ENCODE measurements around the gene WDR87. TPM values are rescaled to one million over a fixed set of nuclear protein-coding genes. Genes with fewer than 3 reads are reported as not detected.

The WDR87 gene
- total RNA-seq, 1 experiment from 2014 or later, result not detected

- no peak for DNase-seq
- Histone ChIP-seq H3K27ac (no peak overlapping the region), H4K20me1 (ENCODE audit: insufficient read depth) (no peaks in the 10 kb centered on the region), H3K9me2 (ENCODE audit: insufficient read depth) (no peaks in the 10 kb centered on the region), H3K4me3 (no peak overlapping the region), H3K36me3 (ENCODE audit: low read depth) (no peaks in the 10 kb centered on the region), H3K27me3 (ENCODE audit: insufficient read depth, low read depth) (no peaks in the 10 kb centered on the region), H3F3A (ENCODE audit: insufficient read depth, low read depth) (no peaks in the 10 kb centered on the region), H2AFZ (no peak overlapping the region), H3K79me2 (ENCODE audit: low read depth) (peaks cover 8% of the 10 kb centered on the region; the same call in 1 of the 2 replicates), H3K9me3 (ENCODE audit: insufficient read depth, low read depth) (no peaks in the 10 kb centered on the region), H3K4me2 (no peak overlapping the region), H3K4me1 (replicated peaks; ENCODE audit: insufficient read depth) (no peaks in the 10 kb centered on the region)
- ChIA-PET POLR2A (ENCODE audit: unreplicated experiment) (no interaction called here), CTCF (no interaction called here)
- intact Hi-C loops (cut with micrococcal nuclease; ENCODE audit: unreplicated experiment), result no loop called here
- BruUV-seq (replicated peaks), result no TSS peak
- TF ChIP-seq, protein P1, sequence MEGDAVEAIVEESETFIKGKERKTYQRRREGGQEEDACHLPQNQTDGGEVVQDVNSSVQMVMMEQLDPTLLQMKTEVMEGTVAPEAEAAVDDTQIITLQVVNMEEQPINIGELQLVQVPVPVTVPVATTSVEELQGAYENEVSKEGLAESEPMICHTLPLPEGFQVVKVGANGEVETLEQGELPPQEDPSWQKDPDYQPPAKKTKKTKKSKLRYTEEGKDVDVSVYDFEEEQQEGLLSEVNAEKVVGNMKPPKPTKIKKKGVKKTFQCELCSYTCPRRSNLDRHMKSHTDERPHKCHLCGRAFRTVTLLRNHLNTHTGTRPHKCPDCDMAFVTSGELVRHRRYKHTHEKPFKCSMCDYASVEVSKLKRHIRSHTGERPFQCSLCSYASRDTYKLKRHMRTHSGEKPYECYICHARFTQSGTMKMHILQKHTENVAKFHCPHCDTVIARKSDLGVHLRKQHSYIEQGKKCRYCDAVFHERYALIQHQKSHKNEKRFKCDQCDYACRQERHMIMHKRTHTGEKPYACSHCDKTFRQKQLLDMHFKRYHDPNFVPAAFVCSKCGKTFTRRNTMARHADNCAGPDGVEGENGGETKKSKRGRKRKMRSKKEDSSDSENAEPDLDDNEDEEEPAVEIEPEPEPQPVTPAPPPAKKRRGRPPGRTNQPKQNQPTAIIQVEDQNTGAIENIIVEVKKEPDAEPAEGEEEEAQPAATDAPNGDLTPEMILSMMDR (conservative IDR thresholded peaks at IDR 0.05), result no peak
- no peak for TF ChIP-seq EZH2 (IDR thresholded peaks at IDR 0.05; ENCODE audit: low read depth)
Observed at GRCh38 chr19:37920591-37921450, 14.4 kb upstream of the WDR87 start.

- H4K20me1 ChIP-seq (ENCODE audit: insufficient read depth), result no peaks in the 10 kb centered on the region
- POLR2A ChIA-PET (ENCODE audit: unreplicated experiment), result no interaction called here
- CTCF ChIA-PET, result no interaction called here
- no peaks in the 10 kb centered on the region for H3K9me2 ChIP-seq (ENCODE audit: insufficient read depth)
- DNase-seq, result no peak
- H3K27me3 ChIP-seq (ENCODE audit: insufficient read depth, low read depth), result no peaks in the 10 kb centered on the region
- no peak overlapping the region for H3K4me3 ChIP-seq
- peaks cover 23% of the 10 kb centered on the region for H3K79me2 ChIP-seq (ENCODE audit: low read depth)
- TF ChIP-seq, protein P1 (conservative IDR thresholded peaks at IDR 0.05), result no peak
- TF ChIP-seq EZH2 (IDR thresholded peaks at IDR 0.05; ENCODE audit: low read depth), result no peak
- H2AFZ ChIP-seq, result no peak overlapping the region
- H3K9me3 ChIP-seq (ENCODE audit: insufficient read depth, low read depth), result no peaks in the 10 kb centered on the region
- no TSS peak for BruUV-seq (replicated peaks)
- H3K4me2 ChIP-seq, result no peak overlapping the region
- no peaks in the 10 kb centered on the region for H3K36me3 ChIP-seq (ENCODE audit: low read depth)
- H3K4me1 ChIP-seq (replicated peaks; ENCODE audit: insufficient read depth), result no peaks in the 10 kb centered on the region
- intact Hi-C loops (cut with micrococcal nuclease; ENCODE audit: unreplicated experiment), result no loop called here
- H3K27ac ChIP-seq, result no peak overlapping the region
- no peaks in the 10 kb centered on the region for H3F3A ChIP-seq (ENCODE audit: insufficient read depth, low read depth)
Observed at GRCh38 chr19:37914908-37915307, 8.5 kb upstream of the WDR87 start.

GRCh38 chr19:37909661-37910199 lies 3.3 kb upstream of the WDR87 start:
- Histone ChIP-seq H3K27me3 (ENCODE audit: insufficient read depth, low read depth) (no peaks in the 10 kb centered on the region), H4K20me1 (ENCODE audit: insufficient read depth) (peaks cover 5% of the 10 kb centered on the region; the same call in 1 of the 2 replicates), H3F3A (ENCODE audit: insufficient read depth, low read depth) (peaks cover 13% of the 10 kb centered on the region), H3K4me3 (no peak overlapping the region), H3K9me2 (ENCODE audit: insufficient read depth) (no peaks in the 10 kb centered on the region), H2AFZ (no peak overlapping the region), H3K9me3 (ENCODE audit: insufficient read depth, low read depth) (no peaks in the 10 kb centered on the region), H3K27ac (no peak overlapping the region), H3K4me1 (replicated peaks; ENCODE audit: insufficient read depth) (peaks cover 18% of the 10 kb centered on the region), H3K4me2 (no peak overlapping the region), H3K36me3 (ENCODE audit: low read depth) (no peaks in the 10 kb centered on the region), H3K79me2 (ENCODE audit: low read depth) (peaks cover 37% of the 10 kb centered on the region)
- BruUV-seq (replicated peaks), result no TSS peak
- POLR2A ChIA-PET (ENCODE audit: unreplicated experiment), result no interaction called here
- no peak for DNase-seq
- CTCF ChIA-PET, result no interaction called here
- intact Hi-C loops (cut with micrococcal nuclease; ENCODE audit: unreplicated experiment), result loop anchor here (10.0 kb wide), 1 partner anchor 475 kb away; the partner anchor contains the start of genes GGN and SPRED3
- TF ChIP-seq EZH2 (IDR thresholded peaks at IDR 0.05; ENCODE audit: low read depth), result no peak
- TF ChIP-seq, protein P1 (conservative IDR thresholded peaks at IDR 0.05), result no peak

All from PC-9 (cell line).